Esophagus squamous epithelium (tissue), 5 donors: ENCODE measurements around the gene ADGRG7. TPM values are rescaled to one million over a fixed set of nuclear protein-coding genes. Genes with fewer than 3 reads are reported as not detected.
"Not testable (repeated sequence)": the region's sequence is repeated elsewhere in the genome, so short reads cannot be mapped to it uniquely, and the experiment has no call there.

Experiments used
- DNase-seq: peaks from one replicate; lab custom pipeline; 2025; lab: John Stamatoyannopoulos, UW
- H3K27ac ChIP-seq, 4 donors: fragments of 200-600 bp; sonication (generic); one replicate each; pipeline ENCODE4 v1.5.1; 2016 to 2019; ENCODE audit warnings: mild to moderate bottlenecking in 1 of 4
- H3K27me3 ChIP-seq, 4 donors: fragments of 200-600 bp; sonication (generic); 1 replicate in 3 of 4; 2 replicates in 1 of 4; pipeline versions ENCODE4 v1.5.1 to v1.6.0; 2017 to 2021; ENCODE audit warnings: antibody characterized with exemption in 1 of 4
- H3K36me3 ChIP-seq, 3 donors: fragments of 200-600 bp; sonication (generic); one replicate each; pipeline ENCODE4 v1.5.1; 2016 to 2019
- H3K4me1 ChIP-seq, 3 donors: fragments of 200-600 bp; sonication (generic); one replicate each; pipeline ENCODE4 v1.5.1; 2017 to 2019
- H3K4me3 ChIP-seq, 4 donors: fragments of 200-600 bp; sonication (generic); 1 replicate in 3 of 4; 2 replicates in 1 of 4; pipeline ENCODE4 v1.5.1; 2016 to 2019; ENCODE audit warnings: mild to moderate bottlenecking in 2 of 4, moderate library complexity in 1 of 4
- H3K9me3 ChIP-seq, 3 donors: fragments of 200-600 bp; sonication (generic); one replicate each; pipeline ENCODE4 v1.5.1; 2016 to 2019
- CTCF ChIP-seq, 6 experiments: fragments of 450-650 bp in 4 of 6; fragments of 200-600 bp in 2 of 6; sonication (generic) in 2 of 6; IDR thresholded peaks; one replicate each; pipeline ENCODE4 v1.5.1; 2016 to 2019; ENCODE audit warnings: antibody characterized with exemption in 6 of 6, mild to moderate bottlenecking in 4 of 6, moderate library complexity in 4 of 6
- POLR2A ChIP-seq, 4 donors: fragments of 450-650 bp; IDR thresholded peaks; one replicate each; pipeline ENCODE4 v1.6.1; 2017; ENCODE audit warnings: antibody characterized with exemption in 4 of 4, mild to moderate bottlenecking in 4 of 4, moderate library complexity in 3 of 4
- WGBS, 2 donors: methylation state at CpG; one replicate each; pipeline ENCODE4 v1.1.5; 2018; 5-methylcytosine and 5-hydroxymethylcytosine counted together
- intact Hi-C: fragments of 100-400 bp; cut with DNase I; formaldehyde crosslinking; loops from one replicate; pipeline ENCODE4 v1.15.0; 2022
- total RNA-seq, 4 donors: library from RNA; depleted of rRNA; stranded (reverse); fragments of >200 nt; gene quantifications; one replicate each; pipeline ENCODE4 v1.1.0, GENCODE V29; 2016
- donor health status: DM: yes; HTN: yes; CAD: no.

ADGRG7 gene
- total RNA-seq, 4 donors from 2014 or later = not detected

- intact Hi-C loops = no loop called here
- Histone ChIP-seq H3K4me3 (no peak overlapping the region), H3K4me1 (no peaks in the 10 kb centered on the region), H3K27me3 (no peaks in the 10 kb centered on the region), H3K36me3 (no peaks in the 10 kb centered on the region), H3K27ac (no peak overlapping the region), H3K9me3 (no peaks in the 10 kb centered on the region)
- DNase-seq = no peak
- WGBS, 2 donors = 67 to 69% methylated on average over 1 of the region's 1 CpG
- no peak for TF ChIP-seq POLR2A (IDR thresholded peaks at IDR 0.05)
- TF ChIP-seq CTCF (IDR thresholded peaks at IDR 0.05) = no peak
Observed at GRCh38 chr3:100577382-100578008, 31.9 kb upstream of the ADGRG7 start.

- intact Hi-C loops = no loop called here
- Histone ChIP-seq H3K4me3 (no peak overlapping the region), H3K36me3 (no peaks in the 10 kb centered on the region), H3K27me3 (no peaks in the 10 kb centered on the region), H3K27ac (no peak overlapping the region), H3K9me3 (no peaks in the 10 kb centered on the region), H3K4me1 (no peaks in the 10 kb centered on the region)
- no peak for TF ChIP-seq POLR2A (IDR thresholded peaks at IDR 0.05)
- TF ChIP-seq CTCF (IDR thresholded peaks at IDR 0.05) = no peak
- no peak for DNase-seq
Observed at GRCh38 chr3:100578646-100579045, 30.8 kb upstream of the ADGRG7 start.

- Histone ChIP-seq H3K9me3 (no peaks in the 10 kb centered on the region), H3K4me3 (no peak overlapping the region), H3K36me3 (no peaks in the 10 kb centered on the region), H3K4me1 (no peaks in the 10 kb centered on the region), H3K27ac (no peak overlapping the region), H3K27me3 (no peaks in the 10 kb centered on the region)
- WGBS, 2 donors = 25 to 29% methylated on average over 2 of the region's 2 CpGs
- DNase-seq = no peak
- no peak for TF ChIP-seq POLR2A (IDR thresholded peaks at IDR 0.05)
- TF ChIP-seq CTCF (IDR thresholded peaks at IDR 0.05) = no peak
- intact Hi-C loops = no loop called here
Observed at GRCh38 chr3:100580147-100580546, 29.3 kb upstream of the ADGRG7 start.

DNA sequence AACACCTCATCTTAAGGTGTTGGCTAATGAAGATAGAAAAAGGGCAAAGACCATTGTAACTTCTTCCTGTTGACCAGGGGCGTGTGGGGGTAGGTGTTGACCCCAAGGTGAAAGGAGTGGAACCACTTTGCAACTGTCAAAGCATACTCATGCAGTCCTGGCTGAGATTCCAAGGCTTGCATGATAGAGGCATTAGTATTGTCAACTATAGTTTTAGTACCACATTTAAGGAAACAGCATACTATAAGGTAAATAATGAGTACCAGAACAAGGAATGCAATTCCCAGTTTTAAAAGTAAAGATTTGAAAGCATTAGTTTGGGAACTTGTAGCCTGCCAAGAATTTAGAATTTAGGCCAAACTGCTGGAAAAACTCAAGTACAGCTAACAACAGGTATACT is 27.8 kb upstream of the ADGRG7 start:
- WGBS, 2 donors = 63 to 67% methylated on average over 1 of the region's 1 CpG
- no peak for DNase-seq

GRCh38 chr3:100582157-100582556 is 27.2 kb upstream of the ADGRG7 start:
- H3K36me3 ChIP-seq, H3K4me1 ChIP-seq, intact Hi-C loops, H3K9me3 ChIP-seq, DNase-seq, H3K4me3 ChIP-seq, H3K27me3 ChIP-seq, H3K27ac ChIP-seq: not testable (repeated sequence)
- 85 to 92% methylated on average over 10 of the region's 10 CpGs for WGBS, 2 donors

More for the DNA sequence above, 27.8 kb upstream of the ADGRG7 start:
- no peak overlapping the region for H3K27ac ChIP-seq
- no peaks in the 10 kb centered on the region for H3K4me1 ChIP-seq
- TF ChIP-seq POLR2A (IDR thresholded peaks at IDR 0.05) = no peak
- no peak overlapping the region for H3K4me3 ChIP-seq
- no peaks in the 10 kb centered on the region for H3K27me3 ChIP-seq
- intact Hi-C loops = no loop called here
- H3K9me3 ChIP-seq = no peaks in the 10 kb centered on the region
- H3K36me3 ChIP-seq = no peaks in the 10 kb centered on the region

DNA sequence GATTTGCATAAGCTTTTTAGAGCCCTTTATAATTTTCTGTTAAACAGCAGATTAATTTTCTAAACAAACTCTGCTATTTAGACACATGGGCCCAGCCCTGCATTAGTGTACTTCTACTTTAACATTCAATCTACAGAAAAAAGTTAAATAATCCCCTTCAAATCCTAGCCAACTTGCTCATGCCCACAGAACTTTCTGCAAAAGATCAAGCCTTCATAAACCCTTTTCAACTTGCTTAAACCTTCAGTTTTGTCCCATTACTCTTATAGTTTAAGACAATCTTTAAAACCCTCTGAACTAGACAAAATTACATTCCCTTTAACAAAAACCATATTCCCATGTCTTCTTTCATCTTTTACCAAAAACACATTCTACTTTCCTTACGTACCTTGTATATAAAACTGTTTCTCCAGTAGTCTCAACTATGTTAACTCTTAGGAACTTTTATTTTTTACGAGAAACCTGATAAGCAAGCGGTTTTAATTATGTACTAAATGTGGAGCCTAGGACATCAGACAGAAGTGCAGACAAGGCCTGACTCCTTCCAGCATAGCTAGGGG is 25.2 kb upstream of the ADGRG7 start:
- Histone ChIP-seq H3K4me1 (no peaks in the 10 kb centered on the region), H3K27ac (no peak overlapping the region), H3K4me3 (no peak overlapping the region), H3K9me3 (no peaks in the 10 kb centered on the region), H3K27me3 (no peaks in the 10 kb centered on the region), H3K36me3 (no peaks in the 10 kb centered on the region)
- WGBS, 2 donors = 91 to 94% methylated on average over 3 of the region's 3 CpGs
- intact Hi-C loops = no loop called here
- no peak for DNase-seq
- TF ChIP-seq POLR2A (IDR thresholded peaks at IDR 0.05) (no peak), CTCF (IDR thresholded peaks at IDR 0.05) (no peak)
